H1 (cell line): Measurements from ENCODE around the gene ARHGEF5. TPM values are rescaled to one million over a fixed set of nuclear protein-coding genes. Genes with fewer than 3 reads are reported as not detected.
"Not testable (repeated sequence)": the region's sequence is repeated elsewhere in the genome, so short reads cannot be mapped to it uniquely, and the experiment has no call there.

Source experiments
- CTCF ChIA-PET: fragments of 300-600 bp; sonication (Branson Sonifier 250); formaldehyde crosslinking; loops from one replicate; lab custom pipeline; 2021; ENCODE audit not compliant: partially characterized antibody; lab: Charles Lee
- POLR2A ChIA-PET: fragments of 300-600 bp; sonication (Branson Sonifier 250); formaldehyde crosslinking; loops from one replicate; lab custom pipeline; 2021; ENCODE audit warnings: inconsistent platforms; ENCODE audit not compliant: partially characterized antibody; lab: Charles Lee
- DNase-seq, 2 experiments: peaks; one replicate each; pipeline versions ENCODE4 v3.0.0 to v3.0.0-alpha.2; 2010 to 2022; ENCODE audit warnings: low spot score in 2 of 2, low read depth in 1 of 2, mixed read lengths in 1 of 2
- FAIRE-seq: peaks from 2 replicates; lab custom pipeline; 2011; peaks lifted over from hg19 to GRCh38; lab: Jason Lieb, UNC
- H2AFZ ChIP-seq: 2 replicates; pipeline ENCODE4 v1.8.1; 2012; ENCODE audit warnings: low read length, inconsistent platforms
- H2AK5ac ChIP-seq: 2 replicates; pipeline ENCODE4 v1.6.1; 2013; ENCODE audit warnings: low read depth, low read length
- H2BK120ac ChIP-seq: replicated peaks from 2 replicates; pipeline ENCODE3; 2013; ENCODE audit warnings: low read depth, low read length, inconsistent platforms
- H2BK12ac ChIP-seq: 2 replicates; pipeline ENCODE4 v1.6.1; 2013; ENCODE audit warnings: low read depth, low read length
- H2BK15ac ChIP-seq: 2 replicates; pipeline ENCODE4 v1.6.1; 2013; ENCODE audit warnings: low read length
- H2BK20ac ChIP-seq: 2 replicates; pipeline ENCODE4 v1.6.1; 2013; ENCODE audit warnings: low read length
- H2BK5ac ChIP-seq: 2 replicates; pipeline ENCODE4 v1.6.1; 2013; ENCODE audit warnings: low read depth, low read length
- H3K14ac ChIP-seq: 2 replicates; pipeline ENCODE4 v1.6.1; 2013; ENCODE audit warnings: inconsistent platforms; ENCODE audit not compliant: insufficient read length
- H3K18ac ChIP-seq: 2 replicates; pipeline ENCODE4 v1.6.1; 2013; ENCODE audit warnings: low read length; ENCODE audit errors: extremely low read depth
- H3K23ac ChIP-seq: 2 replicates; pipeline ENCODE4 v1.6.1; 2013; ENCODE audit warnings: inconsistent platforms; ENCODE audit not compliant: insufficient read length
- H3K23me2 ChIP-seq: 2 replicates; pipeline ENCODE4 v1.6.1; 2013; ENCODE audit warnings: low read depth, low read length
- H3K27ac ChIP-seq: 2 replicates; pipeline ENCODE4 v1.6.1; 2011; ENCODE audit warnings: low read depth, low read length, inconsistent platforms
- H3K27me3 ChIP-seq, 4 experiments: replicated peaks in 1 of 4; 1 replicate in 1 of 4; 2 replicates in 3 of 4; pipeline versions ENCODE4 v1.6.1 to v1.8.1; 2011 to 2013; ENCODE audit warnings: low read length in 3 of 4, mild to moderate bottlenecking in 3 of 4, inconsistent platforms in 2 of 4, mixed read lengths in 2 of 4, moderate library complexity in 1 of 4; ENCODE audit not compliant: control insufficient read depth in 3 of 4, insufficient read depth in 3 of 4; ENCODE audit errors: extremely low read depth in 1 of 4
- H3K36me3 ChIP-seq, 4 experiments: 2 replicates each; pipeline versions ENCODE4 v1.6.1 to v1.8.1; 2011 to 2013; ENCODE audit warnings: mild to moderate bottlenecking in 4 of 4, low read length in 3 of 4, moderate library complexity in 2 of 4, control low read depth in 1 of 4, inconsistent platforms in 1 of 4; ENCODE audit not compliant: insufficient read depth in 4 of 4, control insufficient read depth in 2 of 4
- H3K4ac ChIP-seq: replicated peaks from 2 replicates; pipeline ENCODE3; 2013; ENCODE audit warnings: low read length, low read depth, mixed read lengths, inconsistent platforms; ENCODE audit not compliant: insufficient read length
- H3K4me1 ChIP-seq, 4 experiments: replicated peaks in 1 of 4; 1 replicate in 1 of 4; 2 replicates in 3 of 4; pipeline versions ENCODE4 v1.6.1 to v1.8.1; 2011 to 2013; ENCODE audit warnings: low read length in 3 of 4, inconsistent platforms in 2 of 4, mixed read lengths in 1 of 4; ENCODE audit not compliant: insufficient read depth in 4 of 4, control insufficient read depth in 3 of 4
- H3K4me2 ChIP-seq, 2 experiments: 2 replicates each; pipeline versions ENCODE4 v1.6.1 to v1.8.1; 2011 to 2013; ENCODE audit warnings: low read depth in 2 of 2, low read length in 2 of 2, control low read depth in 1 of 2, inconsistent platforms in 1 of 2, mild to moderate bottlenecking in 1 of 2; ENCODE audit not compliant: insufficient read depth in 1 of 2
- H3K4me3 ChIP-seq, 4 experiments: fragments of 200-600, 300-600 bp in 1 of 4; sonication (generic), shearing (Covaris generic), sonication (Bioruptor Twin) in 1 of 4; 2 replicates each; pipeline versions ENCODE4 v1.5.1 to v1.8.1; 2011 to 2016; ENCODE audit warnings: low read length in 4 of 4, low read depth in 3 of 4, control low read depth in 2 of 4, inconsistent platforms in 2 of 4, mild to moderate bottlenecking in 2 of 4, mixed read lengths in 1 of 4, moderate library complexity in 1 of 4; ENCODE audit not compliant: insufficient read depth in 2 of 4; ENCODE audit errors: extremely low read depth in 1 of 4
- H3K56ac ChIP-seq: replicated peaks from 2 replicates; pipeline ENCODE3; 2013; ENCODE audit warnings: low read depth, mild to moderate bottlenecking, mixed read lengths, low read length, inconsistent platforms; ENCODE audit not compliant: insufficient read length
- H3K79me1 ChIP-seq: 2 replicates; pipeline ENCODE4 v1.6.1; 2013; ENCODE audit warnings: low read depth, low read length, control low read depth
- H3K79me2 ChIP-seq, 2 experiments: 2 replicates each; pipeline versions ENCODE4 v1.6.1 to v1.8.1; 2012 to 2013; ENCODE audit warnings: low read length in 2 of 2, mild to moderate bottlenecking in 2 of 2, inconsistent platforms in 1 of 2; ENCODE audit not compliant: insufficient read depth in 2 of 2, control insufficient read depth in 1 of 2
- H3K9ac ChIP-seq, 4 experiments: replicated peaks in 1 of 4; 1 replicate in 1 of 4; 2 replicates in 3 of 4; pipeline versions ENCODE4 v1.6.1 to v1.8.1; 2011 to 2013; ENCODE audit warnings: low read depth in 3 of 4, low read length in 3 of 4, control low read depth in 2 of 4, mild to moderate bottlenecking in 2 of 4, moderate library complexity in 2 of 4, inconsistent platforms in 1 of 4; ENCODE audit errors: extremely low read depth in 1 of 4
- H3K9me3 ChIP-seq, 2 experiments: 2 replicates each; pipeline versions ENCODE4 v1.6.1 to v1.8.1; 2012 to 2013; ENCODE audit warnings: mild to moderate bottlenecking in 2 of 2, moderate library complexity in 2 of 2, control low read depth in 1 of 2, inconsistent platforms in 1 of 2, low read depth in 1 of 2, low read length in 1 of 2, mixed read lengths in 1 of 2; ENCODE audit not compliant: insufficient read depth in 2 of 2
- H4K20me1 ChIP-seq, 2 experiments: replicated peaks in 1 of 2; 2 replicates each; pipeline versions ENCODE3 to v1.8.1; 2011 to 2013; ENCODE audit warnings: inconsistent platforms in 2 of 2, low read length in 2 of 2, mild to moderate bottlenecking in 1 of 2; ENCODE audit not compliant: insufficient read depth in 2 of 2, control insufficient read depth in 1 of 2
- H4K5ac ChIP-seq: 2 replicates; pipeline ENCODE4 v1.6.1; 2013; ENCODE audit warnings: low read length, low read depth, mixed read lengths, inconsistent platforms; ENCODE audit not compliant: insufficient read length
- H4K8ac ChIP-seq: 2 replicates; pipeline ENCODE4 v1.8.0; 2013; ENCODE audit warnings: mild to moderate bottlenecking, moderate library complexity, low read length, inconsistent platforms; ENCODE audit not compliant: insufficient read depth; ENCODE audit errors: extremely low read depth
- H4K91ac ChIP-seq: replicated peaks from 2 replicates; pipeline ENCODE3; 2013; ENCODE audit warnings: low read length, mixed read lengths, inconsistent platforms; ENCODE audit not compliant: insufficient read length
- whole genome bisulfite sequencing, 2 experiments: shearing (Covaris generic) in 1 of 2; methylation state at CpG; one replicate each; pipeline versions ENCODE4 v1.1.6 to v1.1.7; 2013 to 2015; ENCODE audit warnings: low lambda C conversion rate in 2 of 2, mixed read lengths in 2 of 2, inconsistent platforms in 1 of 2, low coverage in 1 of 2, missing lambda C conversion rate in 1 of 2; ENCODE audit not compliant: insufficient replicate concordance in 2 of 2, insufficient coverage in 1 of 2, insufficient read length in 1 of 2; ENCODE audit errors: extremely low coverage in 1 of 2, missing lambda C conversion rate in 1 of 2; 5-methylcytosine and 5-hydroxymethylcytosine counted together
- polyA plus RNA-seq, 7 experiments: library from polyadenylated mRNA; depleted of rRNA in 3 of 7; stranded (reverse) in 5 of 7; unstranded in 2 of 7; fragments of >200 nt in 5 of 7; fragments of 200-250 nt in 2 of 7; gene quantifications; 1 replicate in 5 of 7; 2 replicates in 1 of 7; 4 replicates in 1 of 7; pipeline versions ENCODE4 v1.2.1 to v1.2.3, GENCODE V29; 2011 to 2013; ENCODE audit warnings: missing spikeins in 2 of 7, mixed read lengths in 2 of 7
- total RNA-seq: library from RNA; stranded (reverse); fragmentation: NEBNext Ultra II Directional; extraction: Animal tissue kit (Norgen Biotek cat#: 25700); gene quantifications from 2 replicates; pipeline ENCODE4 v1.2.1, GENCODE V29; 2021

The ARHGEF5 gene
- total and polyA plus RNA-seq, 2 of the 8 experiments (the other 6 are each of a cell fraction or from before 2014, with no cell fraction given): 12.8 to 34.6 TPM

- H3K79me2 ChIP-seq, DNase-seq, H4K91ac ChIP-seq, H2BK12ac ChIP-seq, CTCF ChIA-PET, H3K4me3 ChIP-seq, H3K27ac ChIP-seq, H2AFZ ChIP-seq, H3K9ac ChIP-seq, H2AK5ac ChIP-seq, H3K56ac ChIP-seq, H3K4me2 ChIP-seq, H4K5ac ChIP-seq, POLR2A ChIA-PET, H3K9me3 ChIP-seq, H3K27me3 ChIP-seq, FAIRE-seq, H3K4ac ChIP-seq, H3K23ac ChIP-seq, H2BK20ac ChIP-seq, H4K8ac ChIP-seq, H4K20me1 ChIP-seq, H3K4me1 ChIP-seq, H3K23me2 ChIP-seq, H3K36me3 ChIP-seq, H3K18ac ChIP-seq, H3K79me1 ChIP-seq, H3K14ac ChIP-seq, H2BK120ac ChIP-seq, H2BK5ac ChIP-seq, H2BK15ac ChIP-seq: not testable (repeated sequence)
- 86% methylated on average over 2 of the region's 3 CpGs; no CpG with 5 or more reads in 1 of the 2 experiments for WGBS, 2 experiments
These were observed 3.5 kb upstream of the ARHGEF5 start for GRCh38 chr7:144351667-144352066.

- H3K23me2 ChIP-seq, FAIRE-seq, CTCF ChIA-PET: not testable (repeated sequence)
These were observed 983 bp downstream of the ARHGEF5 start for GRCh38 chr7:144356185-144356584.

More at GRCh38 chr7:144356185-144356584, 983 bp downstream of the ARHGEF5 start:
- H3K27me3 ChIP-seq, H3K79me1 ChIP-seq, H4K8ac ChIP-seq, H3K9me3 ChIP-seq, H2BK12ac ChIP-seq, H3K9ac ChIP-seq, H3K4me1 ChIP-seq, H3K36me3 ChIP-seq, H3K56ac ChIP-seq, H2AK5ac ChIP-seq, H2BK120ac ChIP-seq, H4K5ac ChIP-seq, POLR2A ChIA-PET, H3K4me2 ChIP-seq, H3K4me3 ChIP-seq, H3K23ac ChIP-seq, H3K18ac ChIP-seq, H3K4ac ChIP-seq, H3K79me2 ChIP-seq, H2AFZ ChIP-seq, H3K27ac ChIP-seq, H3K14ac ChIP-seq, H2BK5ac ChIP-seq, H2BK15ac ChIP-seq, H4K20me1 ChIP-seq, DNase-seq, H2BK20ac ChIP-seq, H4K91ac ChIP-seq: not testable (repeated sequence)
- no CpG with 5 or more reads among the region's 6 CpGs for WGBS, 2 experiments
